HEK293 (cell line): ENCODE results near the gene SMIM32.

Source experiments
- CTCF ChIA-PET: fragments of 350-600 bp; formaldehyde crosslinking; extraction: SDS; loops from one replicate; lab custom pipeline; 2021; ENCODE audit warnings: antibody characterized with exemption; lab: Yijun Ruan, JAX
- POLR2A ChIA-PET: fragments of 300-600 bp; formaldehyde crosslinking; extraction: SDS; loops from one replicate; lab custom pipeline; 2020; ENCODE audit warnings: antibody characterized with exemption, inconsistent platforms; lab: Yijun Ruan, JAX
- H3K27ac ChIP-seq: fragments of 200-500 bp; sonication (Bioruptor generic); 2 replicates; pipeline ENCODE4 v1.5.1; 2014; ENCODE audit warnings: low read depth, low read length, control low read depth, inconsistent platforms; ENCODE audit errors: extremely low read depth
- H3K36me3 ChIP-seq, 2 experiments: fragments of 200-500 bp in 1 of 2; sonication (Bioruptor generic) in 1 of 2; 1 replicate in 1 of 2; 2 replicates in 1 of 2; pipeline ENCODE4 v1.5.1; 2014 to 2017; ENCODE audit warnings: inconsistent platforms in 2 of 2, low read length in 2 of 2; ENCODE audit not compliant: control insufficient read depth in 2 of 2, insufficient read depth in 1 of 2
- H3K4me1 ChIP-seq: fragments of 200-500 bp; sonication (Bioruptor generic); 2 replicates; pipeline ENCODE4 v1.5.1; 2014; ENCODE audit warnings: mild to moderate bottlenecking, low read length, inconsistent platforms; ENCODE audit not compliant: control insufficient read depth, insufficient read depth
- H3K4me3 ChIP-seq: 2 replicates; pipeline ENCODE4 v1.5.1; 2011; ENCODE audit warnings: low read depth, mild to moderate bottlenecking, control low read depth, low read length, moderate library complexity
- H3K9me3 ChIP-seq: fragments of 200-500 bp; sonication (Bioruptor generic); 2 replicates; pipeline ENCODE4 v1.5.1; 2014; ENCODE audit warnings: low read depth, low read length, inconsistent platforms; ENCODE audit not compliant: control insufficient read depth, insufficient read depth
- HOXD13 ChIP-seq: sonication (generic); formaldehyde crosslinking; IDR thresholded peaks from 2 replicates; pipeline ENCODE4 v1.8.0; 2022; ENCODE audit warnings: missing genetic modification reagents, borderline replicate concordance
- KLF10 ChIP-seq: fragments of 450-650 bp; IDR thresholded peaks from 2 replicates; pipeline ENCODE4 v1.5.1; 2018; ENCODE audit warnings: missing biosample characterization, mild to moderate bottlenecking, missing genetic modification characterization
- SETDB1 ChIP-seq: IDR thresholded peaks from one replicate; pipeline ENCODE4 v1.6.1; 2017; ENCODE audit warnings: mild to moderate bottlenecking, low read length, moderate library complexity, mixed read lengths; ENCODE audit not compliant: insufficient read length
- ZBTB17 ChIP-seq: fragments of 450-650 bp; formaldehyde crosslinking; IDR thresholded peaks from 2 replicates; pipeline ENCODE4 v1.5.1; 2016; ENCODE audit warnings: missing biosample characterization, missing genetic modification characterization
- ZFP3 ChIP-seq: fragments of 450-650 bp; formaldehyde crosslinking; IDR thresholded peaks from 2 replicates; pipeline ENCODE4 v1.5.1; 2016; ENCODE audit warnings: low read depth, missing biosample characterization, missing genetic modification characterization
- ZIC2 ChIP-seq: fragments of 450-650 bp; formaldehyde crosslinking; IDR thresholded peaks from 2 replicates; pipeline ENCODE4 v1.5.1; 2016; ENCODE audit warnings: missing biosample characterization, missing genetic modification characterization
- ZNF146 ChIP-seq: fragments of 450-650 bp; formaldehyde crosslinking; IDR thresholded peaks from 2 replicates; pipeline ENCODE4 v1.5.1; 2016; ENCODE audit warnings: missing biosample characterization, missing genetic modification characterization
- ZNF157 ChIP-seq: fragments of 450-650 bp; formaldehyde crosslinking; IDR thresholded peaks from 2 replicates; pipeline ENCODE4 v1.5.1; 2016; ENCODE audit warnings: missing biosample characterization, missing genetic modification characterization
- ZNF16 ChIP-seq: fragments of 450-650 bp; formaldehyde crosslinking; IDR thresholded peaks from 2 replicates; pipeline ENCODE4 v1.5.1; 2016; ENCODE audit warnings: low read depth, missing biosample characterization, missing genetic modification characterization
- ZNF274 ChIP-seq, 2 experiments: fragments of 200-500 bp in 1 of 2; fragments of 450-650 bp in 1 of 2; sonication (Bioruptor generic) in 1 of 2; formaldehyde crosslinking in 1 of 2; IDR thresholded peaks; 2 replicates each; pipeline versions ENCODE4 v1.5.1 to v1.6.1; 2014 to 2016; ENCODE audit warnings: borderline replicate concordance in 1 of 2, inconsistent platforms in 1 of 2, low read length in 1 of 2, missing biosample characterization in 1 of 2, missing genetic modification characterization in 1 of 2
- ZNF324 ChIP-seq: fragments of 450-650 bp; formaldehyde crosslinking; IDR thresholded peaks from 2 replicates; pipeline ENCODE4 v1.5.1; 2016; ENCODE audit warnings: missing biosample characterization, missing genetic modification characterization
- ZNF350 ChIP-seq: fragments of 450-650 bp; formaldehyde crosslinking; IDR thresholded peaks from 2 replicates; pipeline ENCODE4 v1.5.0; 2017; ENCODE audit warnings: missing biosample characterization, mild to moderate bottlenecking, missing genetic modification characterization
- ZNF514 ChIP-seq: fragments of 450-650 bp; formaldehyde crosslinking; IDR thresholded peaks from 2 replicates; pipeline ENCODE4 v1.5.1; 2016; ENCODE audit warnings: missing biosample characterization, missing genetic modification characterization
- ZNF555 ChIP-seq: fragments of 450-650 bp; formaldehyde crosslinking; conservative IDR thresholded peaks from 2 replicates; pipeline ENCODE4 v1.5.1; 2017; ENCODE audit warnings: missing biosample characterization, mild to moderate bottlenecking, missing genetic modification characterization, inconsistent platforms
- ZNF610 ChIP-seq: fragments of 450-650 bp; formaldehyde crosslinking; IDR thresholded peaks from 2 replicates; pipeline ENCODE4 v1.5.1; 2016; ENCODE audit warnings: missing biosample characterization, missing genetic modification characterization, borderline replicate concordance
- ZNF654 ChIP-seq: fragments of 450-650 bp; formaldehyde crosslinking; IDR thresholded peaks from 2 replicates; pipeline ENCODE4 v1.5.1; 2016; ENCODE audit warnings: low read depth, missing biosample characterization, missing genetic modification characterization
- ZNF660 ChIP-seq: fragments of 450-650 bp; IDR thresholded peaks from 2 replicates; pipeline ENCODE4 v1.5.1; 2018; ENCODE audit warnings: missing biosample characterization, mild to moderate bottlenecking, missing genetic modification characterization
- ZNF768 ChIP-seq: fragments of 450-650 bp; formaldehyde crosslinking; IDR thresholded peaks from 2 replicates; pipeline ENCODE4 v1.5.1; 2018; ENCODE audit warnings: missing biosample characterization, mild to moderate bottlenecking, missing genetic modification characterization
- ZNF830 ChIP-seq: fragments of 450-650 bp; IDR thresholded peaks from 2 replicates; pipeline ENCODE4 v1.5.0; 2018; ENCODE audit warnings: missing biosample characterization, missing genetic modification characterization, low read depth, mild to moderate bottlenecking, moderate library complexity
- ZXDB ChIP-seq: fragments of 450-650 bp; formaldehyde crosslinking; IDR thresholded peaks from 2 replicates; pipeline ENCODE4 v1.5.1; 2016; ENCODE audit warnings: missing biosample characterization, missing genetic modification characterization
- TF ChIP-seq, protein P1 (sequence below): fragments of 450-650 bp; formaldehyde crosslinking; IDR thresholded peaks from 2 replicates; pipeline ENCODE4 v1.5.1; 2016; ENCODE audit warnings: missing biosample characterization, missing genetic modification characterization, low read depth
- TF ChIP-seq, protein P2 (sequence below): fragments of 450-650 bp; formaldehyde crosslinking; IDR thresholded peaks from 2 replicates; pipeline ENCODE4 v1.5.1; 2017; ENCODE audit warnings: missing biosample characterization, missing genetic modification characterization
- TF ChIP-seq, protein P3 (sequence below): sonication (generic); formaldehyde crosslinking; IDR thresholded peaks from 2 replicates; pipeline ENCODE4 v1.8.1; 2022; ENCODE audit warnings: mild to moderate bottlenecking, moderate library complexity, missing genetic modification reagents
- TF ChIP-seq, protein P4 (sequence below): fragments of 450-650 bp; formaldehyde crosslinking; IDR thresholded peaks from 2 replicates; pipeline ENCODE4 v1.5.1; 2017; ENCODE audit warnings: missing biosample characterization, missing genetic modification characterization
- TF ChIP-seq, protein P5 (sequence below): fragments of 450-650 bp; formaldehyde crosslinking; IDR thresholded peaks from 2 replicates; pipeline ENCODE4 v1.5.1; 2016; ENCODE audit warnings: missing biosample characterization, missing genetic modification characterization
- TF ChIP-seq, protein P6 (sequence below): fragments of 450-650 bp; formaldehyde crosslinking; IDR thresholded peaks from 2 replicates; pipeline ENCODE4 v1.5.1; 2016; ENCODE audit warnings: missing biosample characterization, missing genetic modification characterization

Gene SMIM32

DNA sequence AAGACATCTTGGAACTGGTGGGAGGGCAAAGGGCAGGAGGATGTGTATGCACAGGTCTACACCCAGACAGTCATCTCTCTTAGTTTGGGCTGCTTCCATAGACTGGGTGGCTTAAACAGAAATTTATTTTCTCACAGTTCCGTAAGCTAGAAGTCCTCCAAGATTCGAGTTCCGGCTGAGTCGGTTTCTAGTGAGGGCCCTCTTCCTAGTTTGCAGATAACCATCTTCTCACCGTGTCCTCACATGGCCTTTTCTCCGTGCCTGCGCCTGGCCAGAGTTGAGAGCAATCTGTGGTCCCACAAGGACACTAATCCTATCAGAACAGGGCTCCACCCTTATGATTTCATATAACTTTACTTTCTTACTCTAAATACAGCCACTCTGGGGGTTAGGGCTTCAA is 4.1 kb downstream of the SMIM32 start:
- CTCF ChIA-PET: interaction anchor here (1.2 kb wide), 1 partner anchor 15 kb away, joined by 7 read pairs; no protein-coding TSS in a partner anchor

DNA sequence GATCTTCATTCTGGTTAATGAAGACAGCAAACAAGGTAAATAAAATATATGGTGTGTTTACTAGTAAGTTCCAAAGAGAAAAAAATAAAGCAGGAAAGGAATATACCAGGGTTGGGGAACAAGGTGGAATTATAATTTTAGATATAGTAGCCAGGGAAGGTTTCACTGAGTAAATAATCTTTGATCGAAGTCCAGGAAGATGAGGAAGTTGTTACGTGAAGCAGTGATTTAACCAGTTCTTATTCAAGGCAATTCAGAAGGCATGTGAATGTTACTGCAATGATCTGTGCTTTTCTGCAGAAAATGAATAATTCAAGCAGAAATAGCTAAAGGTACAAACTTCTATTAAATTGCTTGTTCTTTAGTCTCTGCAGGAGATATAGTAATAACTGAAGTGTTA is 6.2 kb downstream of the SMIM32 start:
- ChIA-PET CTCF (interaction anchor here (0.7 to 1.2 kb wide), 4 partner anchors 9 to 299 kb away, joined by 3 to 6 read pairs (median 3); no protein-coding TSS in a partner anchor), POLR2A (no interaction called here)
- Histone ChIP-seq H3K4me3 (no peak overlapping the region), H3K9me3 (no peaks in the 10 kb centered on the region), H3K27ac (no peak overlapping the region), H3K4me1 (no peaks in the 10 kb centered on the region), H3K36me3 (peaks cover 0 to 38% of the 10 kb centered on the region in 2 experiments; a peak in 1 of 3 replicates)
- TF ChIP-seq, protein P1, sequence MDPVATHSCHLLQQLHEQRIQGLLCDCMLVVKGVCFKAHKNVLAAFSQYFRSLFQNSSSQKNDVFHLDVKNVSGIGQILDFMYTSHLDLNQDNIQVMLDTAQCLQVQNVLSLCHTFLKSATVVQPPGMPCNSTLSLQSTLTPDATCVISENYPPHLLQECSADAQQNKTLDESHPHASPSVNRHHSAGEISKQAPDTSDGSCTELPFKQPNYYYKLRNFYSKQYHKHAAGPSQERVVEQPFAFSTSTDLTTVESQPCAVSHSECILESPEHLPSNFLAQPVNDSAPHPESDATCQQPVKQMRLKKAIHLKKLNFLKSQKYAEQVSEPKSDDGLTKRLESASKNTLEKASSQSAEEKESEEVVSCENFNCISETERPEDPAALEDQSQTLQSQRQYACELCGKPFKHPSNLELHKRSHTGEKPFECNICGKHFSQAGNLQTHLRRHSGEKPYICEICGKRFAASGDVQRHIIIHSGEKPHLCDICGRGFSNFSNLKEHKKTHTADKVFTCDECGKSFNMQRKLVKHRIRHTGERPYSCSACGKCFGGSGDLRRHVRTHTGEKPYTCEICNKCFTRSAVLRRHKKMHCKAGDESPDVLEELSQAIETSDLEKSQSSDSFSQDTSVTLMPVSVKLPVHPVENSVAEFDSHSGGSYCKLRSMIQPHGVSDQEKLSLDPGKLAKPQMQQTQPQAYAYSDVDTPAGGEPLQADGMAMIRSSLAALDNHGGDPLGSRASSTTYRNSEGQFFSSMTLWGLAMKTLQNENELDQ (tag by site-specific recombination): no peak
- no peak for TF ChIP-seq ZNF350
- no peak for TF ChIP-seq ZNF157 (tag by site-specific recombination)
- TF ChIP-seq HOXD13 (CRISPR knock-in tag): no peak
- TF ChIP-seq ZNF555 (tag by site-specific recombination): no peak
- no peak for TF ChIP-seq ZFP3
- TF ChIP-seq, protein P2, sequence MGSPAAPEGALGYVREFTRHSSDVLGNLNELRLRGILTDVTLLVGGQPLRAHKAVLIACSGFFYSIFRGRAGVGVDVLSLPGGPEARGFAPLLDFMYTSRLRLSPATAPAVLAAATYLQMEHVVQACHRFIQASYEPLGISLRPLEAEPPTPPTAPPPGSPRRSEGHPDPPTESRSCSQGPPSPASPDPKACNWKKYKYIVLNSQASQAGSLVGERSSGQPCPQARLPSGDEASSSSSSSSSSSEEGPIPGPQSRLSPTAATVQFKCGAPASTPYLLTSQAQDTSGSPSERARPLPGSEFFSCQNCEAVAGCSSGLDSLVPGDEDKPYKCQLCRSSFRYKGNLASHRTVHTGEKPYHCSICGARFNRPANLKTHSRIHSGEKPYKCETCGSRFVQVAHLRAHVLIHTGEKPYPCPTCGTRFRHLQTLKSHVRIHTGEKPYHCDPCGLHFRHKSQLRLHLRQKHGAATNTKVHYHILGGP (tag by site-specific recombination): no peak
- TF ChIP-seq ZNF274 (IDR thresholded peaks at IDR 0.05; ENCODE audit: low read length): no peak
- no peak for TF ChIP-seq ZNF274 (tag by site-specific recombination; IDR thresholded peaks at IDR 0.05; ENCODE audit: borderline replicate concordance)
- TF ChIP-seq, protein P3, sequence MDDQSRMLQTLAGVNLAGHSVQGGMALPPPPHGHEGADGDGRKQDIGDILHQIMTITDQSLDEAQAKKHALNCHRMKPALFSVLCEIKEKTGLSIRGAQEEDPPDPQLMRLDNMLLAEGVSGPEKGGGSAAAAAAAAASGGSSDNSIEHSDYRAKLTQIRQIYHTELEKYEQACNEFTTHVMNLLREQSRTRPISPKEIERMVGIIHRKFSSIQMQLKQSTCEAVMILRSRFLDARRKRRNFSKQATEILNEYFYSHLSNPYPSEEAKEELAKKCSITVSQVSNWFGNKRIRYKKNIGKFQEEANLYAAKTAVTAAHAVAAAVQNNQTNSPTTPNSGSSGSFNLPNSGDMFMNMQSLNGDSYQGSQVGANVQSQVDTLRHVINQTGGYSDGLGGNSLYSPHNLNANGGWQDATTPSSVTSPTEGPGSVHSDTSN: no peak

More for the DNA sequence above, 4.1 kb downstream of the SMIM32 start:
- Histone ChIP-seq H3K36me3 (peaks cover 0 to 38% of the 10 kb centered on the region in 2 experiments; a peak in 1 of 3 replicates), H3K9me3 (no peaks in the 10 kb centered on the region), H3K4me1 (no peaks in the 10 kb centered on the region; the same call in 1 of the 2 replicates), H3K27ac (no peak overlapping the region), H3K4me3 (no peak overlapping the region)
- POLR2A ChIA-PET: no interaction called here
- TF ChIP-seq SETDB1 (no peak), ZNF16 (no peak), ZNF830 (no peak), ZXDB (tag by site-specific recombination) (no peak), ZNF146 (no peak), ZNF660 (tag by site-specific recombination) (no peak), ZNF324 (tag by site-specific recombination) (no peak), ZBTB17 (no peak), ZNF514 (tag by site-specific recombination) (no peak), ZIC2 (tag by site-specific recombination) (no peak), KLF10 (tag by site-specific recombination) (no peak), ZNF610 (no peak), ZNF654 (tag by site-specific recombination) (no peak), ZNF768 (no peak)
- TF ChIP-seq, protein P3: no peak
- TF ChIP-seq, protein P4, sequence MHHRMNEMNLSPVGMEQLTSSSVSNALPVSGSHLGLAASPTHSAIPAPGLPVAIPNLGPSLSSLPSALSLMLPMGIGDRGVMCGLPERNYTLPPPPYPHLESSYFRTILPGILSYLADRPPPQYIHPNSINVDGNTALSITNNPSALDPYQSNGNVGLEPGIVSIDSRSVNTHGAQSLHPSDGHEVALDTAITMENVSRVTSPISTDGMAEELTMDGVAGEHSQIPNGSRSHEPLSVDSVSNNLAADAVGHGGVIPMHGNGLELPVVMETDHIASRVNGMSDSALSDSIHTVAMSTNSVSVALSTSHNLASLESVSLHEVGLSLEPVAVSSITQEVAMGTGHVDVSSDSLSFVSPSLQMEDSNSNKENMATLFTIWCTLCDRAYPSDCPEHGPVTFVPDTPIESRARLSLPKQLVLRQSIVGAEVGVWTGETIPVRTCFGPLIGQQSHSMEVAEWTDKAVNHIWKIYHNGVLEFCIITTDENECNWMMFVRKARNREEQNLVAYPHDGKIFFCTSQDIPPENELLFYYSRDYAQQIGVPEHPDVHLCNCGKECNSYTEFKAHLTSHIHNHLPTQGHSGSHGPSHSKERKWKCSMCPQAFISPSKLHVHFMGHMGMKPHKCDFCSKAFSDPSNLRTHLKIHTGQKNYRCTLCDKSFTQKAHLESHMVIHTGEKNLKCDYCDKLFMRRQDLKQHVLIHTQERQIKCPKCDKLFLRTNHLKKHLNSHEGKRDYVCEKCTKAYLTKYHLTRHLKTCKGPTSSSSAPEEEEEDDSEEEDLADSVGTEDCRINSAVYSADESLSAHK (tag by site-specific recombination): no peak
- TF ChIP-seq, protein P5, sequence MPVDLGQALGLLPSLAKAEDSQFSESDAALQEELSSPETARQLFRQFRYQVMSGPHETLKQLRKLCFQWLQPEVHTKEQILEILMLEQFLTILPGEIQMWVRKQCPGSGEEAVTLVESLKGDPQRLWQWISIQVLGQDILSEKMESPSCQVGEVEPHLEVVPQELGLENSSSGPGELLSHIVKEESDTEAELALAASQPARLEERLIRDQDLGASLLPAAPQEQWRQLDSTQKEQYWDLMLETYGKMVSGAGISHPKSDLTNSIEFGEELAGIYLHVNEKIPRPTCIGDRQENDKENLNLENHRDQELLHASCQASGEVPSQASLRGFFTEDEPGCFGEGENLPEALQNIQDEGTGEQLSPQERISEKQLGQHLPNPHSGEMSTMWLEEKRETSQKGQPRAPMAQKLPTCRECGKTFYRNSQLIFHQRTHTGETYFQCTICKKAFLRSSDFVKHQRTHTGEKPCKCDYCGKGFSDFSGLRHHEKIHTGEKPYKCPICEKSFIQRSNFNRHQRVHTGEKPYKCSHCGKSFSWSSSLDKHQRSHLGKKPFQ (tag by site-specific recombination): no peak
- TF ChIP-seq, protein P6, sequence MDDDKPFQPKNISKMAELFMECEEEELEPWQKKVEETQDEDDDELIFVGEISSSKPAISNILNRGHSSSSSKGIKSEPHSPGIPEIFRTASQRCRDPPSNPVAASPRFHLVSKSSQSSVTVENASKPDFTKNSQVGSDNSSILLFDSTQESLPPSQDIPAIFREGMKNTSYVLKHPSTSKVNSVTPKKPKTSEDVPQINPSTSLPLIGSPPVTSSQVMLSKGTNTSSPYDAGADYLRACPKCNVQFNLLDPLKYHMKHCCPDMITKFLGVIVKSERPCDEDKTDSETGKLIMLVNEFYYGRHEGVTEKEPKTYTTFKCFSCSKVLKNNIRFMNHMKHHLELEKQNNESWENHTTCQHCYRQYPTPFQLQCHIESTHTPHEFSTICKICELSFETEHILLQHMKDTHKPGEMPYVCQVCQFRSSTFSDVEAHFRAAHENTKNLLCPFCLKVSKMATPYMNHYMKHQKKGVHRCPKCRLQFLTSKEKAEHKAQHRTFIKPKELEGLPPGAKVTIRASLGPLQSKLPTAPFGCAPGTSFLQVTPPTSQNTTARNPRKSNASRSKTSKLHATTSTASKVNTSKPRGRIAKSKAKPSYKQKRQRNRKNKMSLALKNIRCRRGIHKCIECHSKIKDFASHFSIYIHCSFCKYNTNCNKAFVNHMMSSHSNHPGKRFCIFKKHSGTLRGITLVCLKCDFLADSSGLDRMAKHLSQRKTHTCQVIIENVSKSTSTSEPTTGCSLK (tag by site-specific recombination): no peak
